Spinal cord (tissue), 10 donors: Measurements from ENCODE around the gene CDH13. TPM values are rescaled to one million over a fixed set of nuclear protein-coding genes. Genes with fewer than 3 reads are reported as not detected.
A peak's percentile ranks its signal among the peaks of the same experiment; 100 is the strongest.

ENCODE experiments used
- DNase-seq, 6 donors: peaks; one replicate each; pipeline versions ENCODE4 v3.0.0 to v3.0.0-alpha.2; 2013 to 2015; ENCODE audit warnings: low spot score in 6 of 6, low read depth in 4 of 6
- H3K27ac ChIP-seq: one replicate; pipeline ENCODE4 v1.5.1; 2013; ENCODE audit warnings: low read depth, low read length, control low read depth
- H3K27me3 ChIP-seq: one replicate; pipeline ENCODE4 v1.6.1; 2013; ENCODE audit warnings: low read length; ENCODE audit not compliant: control insufficient read depth, insufficient read depth
- H3K36me3 ChIP-seq: one replicate; pipeline ENCODE4 v1.6.1; 2013; ENCODE audit warnings: low read length; ENCODE audit not compliant: control insufficient read depth, insufficient read depth
- H3K4me1 ChIP-seq: one replicate; pipeline ENCODE4 v1.6.1; 2013; ENCODE audit warnings: low read length; ENCODE audit not compliant: control insufficient read depth, insufficient read depth
- H3K4me3 ChIP-seq: one replicate; pipeline ENCODE4 v1.5.1; 2013; ENCODE audit warnings: low read depth, low read length, control low read depth
- H3K9me3 ChIP-seq: one replicate; pipeline ENCODE4 v1.6.1; 2013; ENCODE audit warnings: low read length; ENCODE audit not compliant: control insufficient read depth, insufficient read depth
- WGBS: methylation state at CpG from one replicate; pipeline ENCODE4 v1.1.5; 2013; ENCODE audit warnings: missing lambda C conversion rate; ENCODE audit not compliant: insufficient coverage; 5-methylcytosine and 5-hydroxymethylcytosine counted together
- polyA plus RNA-seq, 2 donors: library from polyadenylated mRNA; unstranded; fragments of 120-200 nt; gene quantifications; one replicate each; pipeline ENCODE4 v1.2.1, GENCODE V29; 2013; ENCODE audit not compliant: insufficient read length in 2 of 2
- total RNA-seq, 2 donors: library from RNA; depleted of rRNA in 1 of 2; stranded (reverse); fragments of 120-200 nt in 1 of 2; fragments of >200 nt in 1 of 2; gene quantifications; one replicate each; pipeline versions ENCODE4 v1.2.3 to v1.2.4, GENCODE V29; 2013 to 2014
- donor health status: healthy.

The CDH13 gene
- total and polyA plus RNA-seq, 4 donors: 34.5 to 82.3 (median 76.4) TPM

DNA sequence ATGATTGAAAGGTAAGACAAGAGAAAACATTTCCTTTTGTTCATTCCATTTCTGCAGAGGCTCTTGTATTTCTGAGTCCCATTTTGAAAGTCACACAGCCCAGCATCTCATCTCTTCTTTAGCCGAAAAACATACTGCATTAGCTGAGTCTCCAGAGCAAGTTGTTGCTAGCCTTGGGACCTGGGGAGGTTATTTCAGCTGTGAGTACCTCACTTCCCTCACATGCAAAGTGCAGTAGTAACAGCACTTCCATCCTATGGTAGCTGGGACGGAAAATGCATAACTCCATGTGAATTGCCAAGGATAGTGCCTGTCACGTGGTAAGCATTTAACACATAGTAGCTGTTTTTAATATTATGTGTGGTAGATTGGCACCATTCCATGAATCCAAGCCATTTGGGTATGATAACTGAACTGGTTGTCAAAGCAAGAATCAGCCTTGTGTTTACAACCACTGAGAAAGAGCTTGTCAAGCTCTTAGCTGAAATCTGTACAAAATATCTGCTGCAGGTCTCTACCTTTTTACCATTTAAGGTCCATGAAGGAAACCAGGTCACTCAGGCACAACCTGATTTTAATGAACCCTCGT lies 345.7 kb downstream of the CDH13 start:
- no peaks in the 10 kb centered on the region for H3K4me1 ChIP-seq
- no peaks in the 10 kb centered on the region for H3K9me3 ChIP-seq
- peak in 4 of 6 donors; percentile 22 to 92 (median 51) for DNase-seq
- H3K4me3 ChIP-seq: no peak overlapping the region
- no CpG with 5 or more reads among the region's 4 CpGs for WGBS
- H3K36me3 ChIP-seq: no peaks in the 10 kb centered on the region
- H3K27ac ChIP-seq: no peak overlapping the region
- no peaks in the 10 kb centered on the region for H3K27me3 ChIP-seq

DNA sequence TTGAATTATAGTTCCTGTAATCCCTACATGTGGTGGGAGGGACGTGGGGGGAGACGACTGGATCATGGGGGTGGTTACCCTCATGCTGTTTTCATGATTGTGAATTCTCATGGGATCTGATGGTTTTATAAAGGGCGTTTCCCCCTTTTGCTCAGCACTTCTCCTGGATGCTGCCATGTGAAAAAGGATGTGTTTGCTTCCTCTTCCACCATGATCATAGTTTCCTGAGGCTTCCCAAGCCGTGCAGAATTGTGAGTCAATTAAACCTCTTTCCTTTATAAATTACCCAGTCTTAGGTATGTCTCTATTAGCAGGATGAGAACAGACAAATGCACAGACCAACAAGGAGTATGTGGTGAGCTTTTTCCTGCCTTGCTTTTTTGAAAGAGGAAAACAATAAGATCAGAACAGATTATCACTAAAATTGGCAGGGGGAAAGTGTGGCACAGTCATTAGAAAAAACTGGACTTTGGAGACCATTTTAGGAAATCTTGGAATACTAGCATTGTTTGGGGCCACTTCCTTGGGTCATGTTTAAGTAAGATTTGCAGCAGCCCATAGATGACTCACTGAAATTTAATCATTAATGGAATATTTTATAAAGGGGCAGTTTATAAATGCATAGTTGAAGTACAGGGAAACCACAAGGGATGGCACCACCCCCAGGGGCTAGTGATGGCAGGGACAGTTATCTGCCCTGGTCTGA lies 352.8 kb downstream of the CDH13 start:
- H3K4me3 ChIP-seq: no peak overlapping the region
- WGBS: no CpG with 5 or more reads among the region's 4 CpGs
- no peaks in the 10 kb centered on the region for H3K4me1 ChIP-seq
- H3K27me3 ChIP-seq: no peaks in the 10 kb centered on the region
- H3K9me3 ChIP-seq: no peaks in the 10 kb centered on the region
- no peaks in the 10 kb centered on the region for H3K36me3 ChIP-seq
- DNase-seq: no peak
- H3K27ac ChIP-seq: no peak overlapping the region

DNA sequence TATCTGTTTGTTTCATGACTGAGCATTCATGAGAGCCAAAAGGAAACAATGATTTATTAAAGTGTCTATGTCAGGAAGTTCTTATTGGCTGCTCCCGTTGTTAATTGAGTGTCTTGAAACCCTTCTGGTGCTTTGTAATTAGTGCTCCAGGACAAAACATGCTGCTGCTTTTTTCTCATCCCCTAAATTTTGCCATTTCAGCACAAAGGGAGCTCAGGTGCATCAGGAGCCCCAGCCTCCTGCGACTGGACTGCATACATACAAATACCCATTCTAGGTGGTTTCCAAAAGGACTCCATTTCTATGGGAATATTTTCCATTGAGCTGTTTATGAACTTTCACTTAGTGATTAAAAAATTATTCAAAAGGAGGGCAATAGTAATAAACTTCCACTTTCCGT lies 354.0 kb downstream of the CDH13 start:
- H3K4me1 ChIP-seq: no peaks in the 10 kb centered on the region
- H3K36me3 ChIP-seq: no peaks in the 10 kb centered on the region
- no peaks in the 10 kb centered on the region for H3K27me3 ChIP-seq
- no peaks in the 10 kb centered on the region for H3K9me3 ChIP-seq
- no CpG with 5 or more reads among the region's 3 CpGs for WGBS
- no peak overlapping the region for H3K4me3 ChIP-seq
- DNase-seq: no peak
- H3K27ac ChIP-seq: no peak overlapping the region

DNA sequence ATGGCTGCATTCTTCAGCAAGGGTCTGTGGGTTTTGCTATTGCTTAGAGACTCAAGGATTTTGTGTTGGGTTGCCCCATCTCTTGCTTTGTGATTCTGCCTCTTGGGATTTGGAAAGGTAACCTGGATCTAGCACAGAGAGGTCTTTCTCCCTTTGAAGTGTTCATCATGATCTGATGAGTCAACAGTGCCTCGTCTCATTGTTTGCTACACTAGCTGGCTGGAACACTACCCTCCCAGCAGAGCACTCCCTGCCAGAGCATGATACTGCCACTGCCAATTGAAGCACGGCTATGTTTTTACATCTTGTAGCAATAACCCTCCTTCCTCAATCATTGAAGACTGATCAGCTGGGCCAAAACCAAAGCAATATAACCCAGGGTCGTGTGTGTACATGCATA lies 361.0 kb downstream of the CDH13 start:
- Histone ChIP-seq H3K4me1 (no peaks in the 10 kb centered on the region), H3K27me3 (no peaks in the 10 kb centered on the region), H3K36me3 (no peaks in the 10 kb centered on the region), H3K27ac (no peak overlapping the region), H3K9me3 (no peaks in the 10 kb centered on the region), H3K4me3 (no peak overlapping the region)
- no peak for DNase-seq
- 55% methylated on average over 1 of the region's 3 CpGs for WGBS

DNA sequence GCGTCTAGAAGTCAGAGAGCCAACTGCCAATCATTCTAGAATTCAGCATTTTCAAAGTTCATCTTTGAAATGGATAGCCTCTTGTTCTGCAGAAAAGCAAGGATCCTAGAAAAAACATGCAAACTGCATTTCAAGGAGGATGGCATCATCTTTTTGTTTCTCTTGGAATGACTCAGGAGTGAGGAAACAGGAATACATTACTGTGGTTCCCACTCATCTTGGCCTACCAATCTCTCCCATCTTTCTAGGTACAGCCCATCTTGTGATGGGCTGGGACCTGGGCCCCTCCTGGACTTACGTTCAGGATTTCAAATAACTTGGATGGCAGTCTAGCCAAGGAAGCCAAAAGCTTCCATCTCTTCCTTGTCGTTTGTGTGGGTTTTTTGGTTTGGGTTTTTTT lies 363.4 kb downstream of the CDH13 start:
- H3K9me3 ChIP-seq: no peaks in the 10 kb centered on the region
- 100% methylated on average over 1 of the region's 3 CpGs for WGBS
- no peaks in the 10 kb centered on the region for H3K4me1 ChIP-seq
- DNase-seq: no peak
- no peak overlapping the region for H3K27ac ChIP-seq
- no peak overlapping the region for H3K4me3 ChIP-seq
- no peaks in the 10 kb centered on the region for H3K36me3 ChIP-seq
- no peaks in the 10 kb centered on the region for H3K27me3 ChIP-seq

DNA sequence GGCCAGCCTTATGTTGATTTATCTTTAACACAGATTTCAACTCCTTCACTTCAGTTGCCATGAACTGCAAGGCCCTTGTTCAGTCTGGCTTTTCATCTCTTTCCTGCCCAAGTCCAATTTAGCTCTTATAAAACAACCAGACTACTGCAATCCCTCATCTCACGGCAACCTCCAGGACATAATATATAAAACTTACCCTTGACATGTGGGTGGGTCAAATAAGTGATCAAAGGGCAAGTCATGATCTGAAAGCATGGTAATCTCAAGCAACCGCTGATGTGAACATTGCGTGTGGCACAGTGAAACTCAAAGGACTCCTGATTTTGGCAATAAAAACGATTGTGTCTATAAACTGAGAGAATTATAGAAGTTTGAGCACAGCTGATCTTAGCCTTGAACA lies 364.6 kb downstream of the CDH13 start:
- Histone ChIP-seq H3K4me3 (no peak overlapping the region), H3K27ac (no peak overlapping the region), H3K36me3 (no peaks in the 10 kb centered on the region), H3K9me3 (no peaks in the 10 kb centered on the region), H3K27me3 (no peaks in the 10 kb centered on the region), H3K4me1 (no peaks in the 10 kb centered on the region)
- 90% methylated on average over 2 of the region's 4 CpGs for WGBS
- no peak for DNase-seq

DNA sequence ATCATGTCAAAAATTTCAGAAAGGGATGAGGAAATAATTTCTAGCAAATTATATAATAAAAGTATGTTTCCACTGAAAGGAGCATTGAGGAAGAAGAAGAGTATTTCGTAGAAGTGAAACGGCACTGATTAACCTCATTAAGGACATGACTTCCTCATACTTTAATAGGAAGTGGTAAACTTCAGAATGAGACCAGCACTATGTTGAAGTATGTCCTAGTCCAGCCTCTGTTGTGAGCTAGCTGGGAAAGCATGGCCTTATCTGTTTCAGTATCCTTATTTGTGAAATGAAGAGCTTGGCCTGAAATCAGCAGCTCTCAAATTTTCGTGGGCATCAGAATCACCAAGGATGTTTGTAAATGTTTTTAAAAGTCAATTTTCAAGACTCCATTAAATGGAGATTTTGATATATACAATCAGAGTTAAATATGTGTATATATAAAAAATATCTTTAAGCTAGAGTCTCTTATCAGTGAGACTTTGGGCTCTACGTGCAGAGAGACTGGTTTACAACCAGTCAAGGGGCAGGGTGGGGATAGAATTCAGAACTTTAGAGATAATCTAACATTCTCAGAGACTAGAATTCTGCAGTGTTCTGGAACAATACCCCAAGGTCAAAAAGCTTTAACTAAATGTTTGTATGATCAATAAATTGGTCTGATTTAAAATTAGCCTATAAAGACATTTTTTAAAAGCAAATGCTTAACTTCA lies 365.4 kb downstream of the CDH13 start:
- DNase-seq: no peak
- H3K9me3 ChIP-seq: no peaks in the 10 kb centered on the region
- no peak overlapping the region for H3K27ac ChIP-seq
- no peak overlapping the region for H3K4me3 ChIP-seq
- no peaks in the 10 kb centered on the region for H3K36me3 ChIP-seq
- H3K4me1 ChIP-seq: no peaks in the 10 kb centered on the region
- H3K27me3 ChIP-seq: no peaks in the 10 kb centered on the region
- no CpG with 5 or more reads among the region's 4 CpGs for WGBS

DNA sequence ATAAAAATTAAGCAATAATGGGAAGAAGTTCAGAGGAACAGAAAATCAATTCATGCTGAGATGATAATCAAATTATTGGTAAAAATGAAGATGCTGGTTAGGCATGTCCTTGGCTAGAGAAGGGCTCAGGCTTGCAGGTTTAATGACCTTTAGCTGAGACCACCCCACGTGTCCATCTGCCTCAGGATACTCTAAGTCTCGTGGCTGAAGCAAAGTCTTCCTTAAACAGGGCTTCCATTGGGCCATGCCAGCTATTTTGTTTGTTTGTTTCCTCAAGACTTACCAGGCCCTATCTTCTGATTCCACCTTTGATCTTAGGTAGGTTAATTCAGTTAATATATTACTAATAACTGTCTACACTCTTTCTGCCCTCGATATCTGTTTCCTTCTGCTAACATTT lies 366.0 kb downstream of the CDH13 start:
- 82% methylated on average over 3 of the region's 3 CpGs for WGBS
- no peak overlapping the region for H3K27ac ChIP-seq
- H3K27me3 ChIP-seq: no peaks in the 10 kb centered on the region
- H3K9me3 ChIP-seq: no peaks in the 10 kb centered on the region
- no peaks in the 10 kb centered on the region for H3K36me3 ChIP-seq
- DNase-seq: no peak
- H3K4me3 ChIP-seq: no peak overlapping the region
- H3K4me1 ChIP-seq: no peaks in the 10 kb centered on the region

DNA sequence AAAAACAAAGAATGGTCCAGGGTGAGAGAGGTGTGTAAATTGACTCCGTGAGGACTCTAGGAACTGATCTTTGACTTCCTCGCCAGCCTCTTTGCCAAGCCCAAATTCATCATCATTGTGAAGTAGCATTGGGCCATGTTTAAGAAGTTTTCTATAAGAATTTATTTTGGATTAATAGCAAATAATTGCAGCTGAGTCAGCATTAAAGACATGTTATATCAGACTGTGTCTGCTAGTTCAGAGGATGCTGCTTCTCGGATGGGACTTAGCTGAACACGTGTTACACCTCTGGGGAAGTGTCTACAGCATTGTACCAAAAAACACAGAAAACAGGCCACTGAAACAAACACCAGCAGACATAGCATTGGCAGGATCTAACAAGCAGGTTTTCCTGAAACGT lies 366.6 kb downstream of the CDH13 start:
- Histone ChIP-seq H3K4me1 (no peaks in the 10 kb centered on the region), H3K9me3 (no peaks in the 10 kb centered on the region), H3K27ac (no peak overlapping the region), H3K27me3 (no peaks in the 10 kb centered on the region), H3K4me3 (no peak overlapping the region), H3K36me3 (no peaks in the 10 kb centered on the region)
- DNase-seq: no peak
- WGBS: 100% methylated on average over 2 of the region's 5 CpGs

DNA sequence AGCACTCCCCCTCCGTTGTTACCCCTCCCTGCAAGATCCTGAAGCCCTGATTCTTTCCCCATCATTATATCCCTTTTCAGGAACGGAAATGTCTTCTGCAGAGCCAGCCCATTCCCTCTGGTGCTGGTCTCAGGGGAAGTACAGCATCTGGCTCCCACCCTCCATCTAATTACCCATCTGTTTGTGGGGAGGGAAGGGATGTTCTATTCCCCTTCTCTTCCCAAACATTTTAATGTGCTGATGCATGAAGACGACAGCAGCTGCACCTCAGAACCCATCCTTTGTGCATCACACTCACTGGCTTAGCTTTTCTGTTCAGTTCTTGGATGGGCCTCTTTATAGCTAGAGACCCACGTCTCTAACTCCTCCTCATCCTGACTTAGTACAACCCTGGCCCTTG lies 367.2 kb downstream of the CDH13 start:
- Histone ChIP-seq H3K4me1 (no peaks in the 10 kb centered on the region), H3K9me3 (no peaks in the 10 kb centered on the region), H3K27me3 (no peaks in the 10 kb centered on the region), H3K36me3 (no peaks in the 10 kb centered on the region), H3K4me3 (no peak overlapping the region), H3K27ac (no peak overlapping the region)
- peak in 1 of 6 donors; percentile 70 for DNase-seq
- 89% methylated on average over 1 of the region's 4 CpGs for WGBS
